Muscle layer of colon (tissue), 2 donors: ENCODE measurements around the gene SEMA6D.

ENCODE experiments used
- H3K27ac ChIP-seq: one replicate; pipeline ENCODE4 v1.7.0; 2013; ENCODE audit warnings: low read depth, mild to moderate bottlenecking, low read length, moderate library complexity
- H3K27me3 ChIP-seq, 2 donors: one replicate each; pipeline ENCODE4 v1.7.0; 2013; ENCODE audit warnings: low read length in 2 of 2, mild to moderate bottlenecking in 2 of 2; ENCODE audit not compliant: insufficient read depth in 2 of 2, control insufficient read depth in 1 of 2
- H3K36me3 ChIP-seq: one replicate; pipeline ENCODE4 v1.7.0; 2013; ENCODE audit warnings: mild to moderate bottlenecking, low read length; ENCODE audit not compliant: insufficient read depth
- H3K4me1 ChIP-seq: one replicate; pipeline ENCODE4 v1.7.0; 2013; ENCODE audit warnings: mild to moderate bottlenecking, low read length; ENCODE audit not compliant: insufficient read depth
- H3K4me3 ChIP-seq, 2 donors: one replicate each; pipeline ENCODE4 v1.7.0; 2013; ENCODE audit warnings: low read length in 2 of 2, low read depth in 1 of 2, mild to moderate bottlenecking in 1 of 2, moderate library complexity in 1 of 2
- H3K9ac ChIP-seq: one replicate; pipeline ENCODE4 v1.7.0; 2013; ENCODE audit warnings: low read length
- H3K9me3 ChIP-seq: one replicate; pipeline ENCODE4 v1.7.0; 2013; ENCODE audit warnings: mild to moderate bottlenecking, low read length
- donor health status: abdominal sarcoma.
- donor health status: Adenocarcinoma of cecum.

SEMA6D gene

GRCh38 chr15:47691882-47692281 lies 25.4 kb upstream of the SEMA6D start:
- no peaks in the 10 kb centered on the region for H3K27me3 ChIP-seq
- H3K4me1 ChIP-seq, result no peaks in the 10 kb centered on the region
- H3K27ac ChIP-seq, result no peak overlapping the region
- H3K4me3 ChIP-seq, result no peak overlapping the region
- no peaks in the 10 kb centered on the region for H3K36me3 ChIP-seq
- H3K9me3 ChIP-seq, result no peaks in the 10 kb centered on the region
- H3K9ac ChIP-seq, result no peak overlapping the region

GRCh38 chr15:47696351-47696750 lies 21.0 kb upstream of the SEMA6D start:
- Histone ChIP-seq H3K4me1 (no peaks in the 10 kb centered on the region), H3K9ac (no peak overlapping the region), H3K9me3 (no peaks in the 10 kb centered on the region), H3K27ac (no peak overlapping the region), H3K27me3 (no peaks in the 10 kb centered on the region), H3K4me3 (no peak overlapping the region), H3K36me3 (no peaks in the 10 kb centered on the region)

GRCh38 chr15:47705281-47705997 lies 11.9 kb upstream of the SEMA6D start:
- Histone ChIP-seq H3K27ac (no peak overlapping the region), H3K27me3 (no peaks in the 10 kb centered on the region), H3K4me1 (no peaks in the 10 kb centered on the region), H3K36me3 (no peaks in the 10 kb centered on the region), H3K9ac (no peak overlapping the region), H3K4me3 (no peak overlapping the region), H3K9me3 (no peaks in the 10 kb centered on the region)

GRCh38 chr15:47707391-47707790 lies 9.9 kb upstream of the SEMA6D start:
- no peak overlapping the region for H3K9ac ChIP-seq
- no peaks in the 10 kb centered on the region for H3K4me1 ChIP-seq
- H3K27me3 ChIP-seq, result no peaks in the 10 kb centered on the region
- no peaks in the 10 kb centered on the region for H3K9me3 ChIP-seq
- no peak overlapping the region for H3K27ac ChIP-seq
- H3K36me3 ChIP-seq, result no peaks in the 10 kb centered on the region
- H3K4me3 ChIP-seq, result no peak overlapping the region

- Histone ChIP-seq H3K4me3 (no peak overlapping the region), H3K9ac (no peak overlapping the region), H3K27ac (no peak overlapping the region), H3K9me3 (no peaks in the 10 kb centered on the region), H3K36me3 (no peaks in the 10 kb centered on the region), H3K4me1 (no peaks in the 10 kb centered on the region), H3K27me3 (no peaks in the 10 kb centered on the region)
Observed at GRCh38 chr15:47708161-47708980, 8.9 kb upstream of the SEMA6D start.

- Histone ChIP-seq H3K9ac (no peak overlapping the region), H3K4me3 (no peak overlapping the region), H3K9me3 (no peaks in the 10 kb centered on the region), H3K4me1 (peaks cover 12% of the 10 kb centered on the region), H3K27ac (no peak overlapping the region), H3K27me3 (no peaks in the 10 kb centered on the region), H3K36me3 (no peaks in the 10 kb centered on the region)
Observed at GRCh38 chr15:47711655-47712054, 5.7 kb upstream of the SEMA6D start.

GRCh38 chr15:47715402-47715801 lies 1.9 kb upstream of the SEMA6D start:
- no peaks in the 10 kb centered on the region for H3K36me3 ChIP-seq
- H3K9me3 ChIP-seq, result no peaks in the 10 kb centered on the region
- H3K4me1 ChIP-seq, result peaks cover 15% of the 10 kb centered on the region
- H3K27me3 ChIP-seq, result peaks cover 0 to 9% of the 10 kb centered on the region in 2 donors
- no peak overlapping the region for H3K27ac ChIP-seq
- H3K9ac ChIP-seq, result no peak overlapping the region
- H3K4me3 ChIP-seq, result no peak overlapping the region

- no peak overlapping the region for H3K9ac ChIP-seq
- peaks cover 15% of the 10 kb centered on the region for H3K4me1 ChIP-seq
- H3K27me3 ChIP-seq, result peaks cover 0 to 9% of the 10 kb centered on the region in 2 donors
- H3K4me3 ChIP-seq, result peak overlapping the region in 1 of 2 donors; percentile 75
- no peaks in the 10 kb centered on the region for H3K9me3 ChIP-seq
- H3K27ac ChIP-seq, result no peak overlapping the region
- H3K36me3 ChIP-seq, result no peaks in the 10 kb centered on the region
Observed at GRCh38 chr15:47715856-47716445, 1.4 kb upstream of the SEMA6D start.

DNA sequence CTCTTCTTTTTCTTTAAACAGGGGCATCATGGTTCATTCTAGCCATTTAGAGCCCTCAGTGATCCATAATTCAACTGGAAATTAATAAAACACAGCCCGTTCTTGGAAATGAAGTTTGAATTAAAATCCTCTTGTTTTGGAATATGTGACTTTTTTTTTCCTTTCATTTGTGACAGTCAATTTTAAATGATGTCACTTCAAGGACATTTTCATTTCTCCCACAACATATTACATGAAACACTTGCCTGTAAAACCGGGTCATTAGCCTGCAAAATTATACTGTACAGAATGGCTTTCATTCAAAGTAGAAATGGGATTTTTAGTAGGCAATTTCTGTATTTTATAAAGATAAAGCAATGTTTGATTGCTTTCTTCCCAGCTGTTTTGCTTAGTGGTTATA lies 789 bp upstream of the SEMA6D start:
- Histone ChIP-seq H3K4me3 (peak overlapping the region in 1 of 2 donors; percentile 75), H3K27me3 (peaks cover 0 to 9% of the 10 kb centered on the region in 2 donors), H3K4me1 (peaks cover 19% of the 10 kb centered on the region), H3K27ac (no peak overlapping the region), H3K9me3 (no peaks in the 10 kb centered on the region), H3K9ac (no peak overlapping the region), H3K36me3 (no peaks in the 10 kb centered on the region)

- Histone ChIP-seq H3K9ac (peak overlapping the region; percentile 19), H3K27ac (peak overlapping the region; percentile 73), H3K9me3 (no peaks in the 10 kb centered on the region), H3K4me1 (peaks cover 24% of the 10 kb centered on the region), H3K27me3 (peaks cover 0 to 9% of the 10 kb centered on the region in 2 donors), H3K4me3 (peak overlapping the region; percentile 66 to 75), H3K36me3 (no peaks in the 10 kb centered on the region)
Observed at GRCh38 chr15:47718497-47719437, 1.5 kb downstream of the SEMA6D start.

DNA sequence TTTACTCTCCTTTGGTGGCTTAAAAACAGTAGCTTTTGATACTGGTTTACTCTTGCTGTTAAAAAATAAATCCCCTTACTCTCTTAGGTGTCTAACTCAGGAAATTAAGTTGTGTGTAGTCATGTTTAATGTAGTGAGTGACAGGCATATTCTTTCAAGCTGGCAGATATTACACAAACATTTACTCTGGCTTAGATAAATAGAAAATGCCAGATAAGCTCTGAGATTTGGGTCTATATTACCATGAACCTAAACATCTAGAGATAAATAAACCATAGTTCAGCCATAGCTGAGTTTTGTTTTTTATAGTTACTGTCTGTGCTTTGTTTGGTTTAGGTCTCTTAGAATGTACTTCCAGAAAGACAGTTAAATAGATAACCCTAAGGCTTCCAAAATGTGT lies 2.4 kb downstream of the SEMA6D start:
- no peaks in the 10 kb centered on the region for H3K36me3 ChIP-seq
- peaks cover 31% of the 10 kb centered on the region for H3K4me1 ChIP-seq
- no peaks in the 10 kb centered on the region for H3K9me3 ChIP-seq
- no peak overlapping the region for H3K9ac ChIP-seq
- H3K4me3 ChIP-seq, result no peak overlapping the region
- H3K27me3 ChIP-seq, result peaks cover 0 to 9% of the 10 kb centered on the region in 2 donors
- H3K27ac ChIP-seq, result no peak overlapping the region
